Fibroblast of lung (primary cell): ENCODE measurements around the gene DNAJB12.

Experiments used
- EZH2 ChIP-seq: IDR thresholded peaks from 2 replicates; pipeline ENCODE4 v1.5.1; 2012; ENCODE audit warnings: low read length, control low read depth, mild to moderate bottlenecking; ENCODE audit errors: missing control alignments
- TF ChIP-seq, protein P1 (sequence below), 2 donors: IDR thresholded peaks in 1 of 2; conservative IDR thresholded peaks in 1 of 2; 1 replicate in 1 of 2; 2 replicates in 1 of 2; pipeline ENCODE4 v1.5.1; 2011 to 2012; ENCODE audit warnings: low read length in 2 of 2, control low read depth in 1 of 2, inconsistent platforms in 1 of 2, low read depth in 1 of 2, mild to moderate bottlenecking in 1 of 2

DNA sequence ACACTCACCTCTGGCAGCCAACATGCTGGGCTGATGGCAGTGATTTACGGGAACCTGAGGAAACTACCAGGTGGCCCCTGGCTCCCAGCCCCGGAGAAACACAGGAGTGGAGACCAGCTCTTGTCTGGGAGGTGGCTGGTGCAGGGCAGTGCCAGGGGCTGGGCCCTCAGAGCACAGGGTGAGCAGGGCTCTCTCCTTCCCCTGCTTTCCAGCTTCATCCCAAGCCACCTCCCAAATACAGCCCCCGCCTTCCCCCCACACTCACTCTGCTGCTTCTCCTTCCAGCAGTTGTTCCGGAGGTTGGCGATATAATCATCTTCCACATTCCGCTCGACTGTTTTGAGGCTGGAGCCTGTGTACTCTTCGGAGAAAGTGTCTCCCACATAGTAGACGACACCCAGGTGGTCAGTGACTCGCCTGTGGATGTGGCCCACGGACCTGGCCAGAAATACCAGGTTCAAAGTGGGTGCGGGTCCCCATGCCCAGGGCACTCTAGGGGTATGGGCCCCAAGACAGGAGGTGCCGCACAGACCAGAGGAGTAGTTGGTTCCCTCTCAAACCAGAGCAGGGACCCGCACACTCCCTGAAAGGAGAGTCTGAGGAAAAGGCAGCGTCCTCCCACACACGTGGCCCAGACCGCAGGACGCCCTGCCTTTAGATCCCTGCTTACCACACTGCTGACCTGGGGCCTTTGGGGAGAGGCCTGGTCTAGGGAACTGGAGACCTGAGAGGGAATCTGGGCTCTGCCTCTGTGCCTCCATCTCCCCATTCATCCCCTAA lies 18.3 kb downstream of the DNAJB12 start:
- TF ChIP-seq, protein P1, sequence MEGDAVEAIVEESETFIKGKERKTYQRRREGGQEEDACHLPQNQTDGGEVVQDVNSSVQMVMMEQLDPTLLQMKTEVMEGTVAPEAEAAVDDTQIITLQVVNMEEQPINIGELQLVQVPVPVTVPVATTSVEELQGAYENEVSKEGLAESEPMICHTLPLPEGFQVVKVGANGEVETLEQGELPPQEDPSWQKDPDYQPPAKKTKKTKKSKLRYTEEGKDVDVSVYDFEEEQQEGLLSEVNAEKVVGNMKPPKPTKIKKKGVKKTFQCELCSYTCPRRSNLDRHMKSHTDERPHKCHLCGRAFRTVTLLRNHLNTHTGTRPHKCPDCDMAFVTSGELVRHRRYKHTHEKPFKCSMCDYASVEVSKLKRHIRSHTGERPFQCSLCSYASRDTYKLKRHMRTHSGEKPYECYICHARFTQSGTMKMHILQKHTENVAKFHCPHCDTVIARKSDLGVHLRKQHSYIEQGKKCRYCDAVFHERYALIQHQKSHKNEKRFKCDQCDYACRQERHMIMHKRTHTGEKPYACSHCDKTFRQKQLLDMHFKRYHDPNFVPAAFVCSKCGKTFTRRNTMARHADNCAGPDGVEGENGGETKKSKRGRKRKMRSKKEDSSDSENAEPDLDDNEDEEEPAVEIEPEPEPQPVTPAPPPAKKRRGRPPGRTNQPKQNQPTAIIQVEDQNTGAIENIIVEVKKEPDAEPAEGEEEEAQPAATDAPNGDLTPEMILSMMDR (conservative IDR thresholded peaks at IDR 0.05 in 1 of 2, IDR thresholded peaks at IDR 0.05 in 1 of 2; ENCODE audit: low read depth in 1 of 2, low read length in 2 of 2) = no peak
- no peak for TF ChIP-seq EZH2
